Umbilical cord (tissue), 2 donors: Measurements from ENCODE around the gene LCAT. TPM values are rescaled to one million over a fixed set of nuclear protein-coding genes. Genes with fewer than 3 reads are reported as not detected.
A peak's percentile ranks its signal among the peaks of the same experiment; 100 is the strongest.

Experiments used
- DNase-seq: peaks from one replicate; pipeline ENCODE4 v3.0.0-alpha.2; 2015; ENCODE audit warnings: low spot score
- total RNA-seq: library from RNA; depleted of rRNA; stranded (reverse); fragments of >200 nt; gene quantifications from one replicate; pipeline ENCODE4 v1.2.3, GENCODE V29; 2014; ENCODE audit warnings: low replicate concordance; ENCODE audit not compliant: insufficient read depth

Gene LCAT
- total RNA-seq, 1 donor from 2014 or later: 22.1 TPM

- DNase-seq: peak; percentile 87
Observed at GRCh38 chr16:67910158-67910557, 33.8 kb downstream of the LCAT start.

- DNase-seq: no peak
Observed at GRCh38 chr16:67909056-67909742, 34.7 kb downstream of the LCAT start.

DNA sequence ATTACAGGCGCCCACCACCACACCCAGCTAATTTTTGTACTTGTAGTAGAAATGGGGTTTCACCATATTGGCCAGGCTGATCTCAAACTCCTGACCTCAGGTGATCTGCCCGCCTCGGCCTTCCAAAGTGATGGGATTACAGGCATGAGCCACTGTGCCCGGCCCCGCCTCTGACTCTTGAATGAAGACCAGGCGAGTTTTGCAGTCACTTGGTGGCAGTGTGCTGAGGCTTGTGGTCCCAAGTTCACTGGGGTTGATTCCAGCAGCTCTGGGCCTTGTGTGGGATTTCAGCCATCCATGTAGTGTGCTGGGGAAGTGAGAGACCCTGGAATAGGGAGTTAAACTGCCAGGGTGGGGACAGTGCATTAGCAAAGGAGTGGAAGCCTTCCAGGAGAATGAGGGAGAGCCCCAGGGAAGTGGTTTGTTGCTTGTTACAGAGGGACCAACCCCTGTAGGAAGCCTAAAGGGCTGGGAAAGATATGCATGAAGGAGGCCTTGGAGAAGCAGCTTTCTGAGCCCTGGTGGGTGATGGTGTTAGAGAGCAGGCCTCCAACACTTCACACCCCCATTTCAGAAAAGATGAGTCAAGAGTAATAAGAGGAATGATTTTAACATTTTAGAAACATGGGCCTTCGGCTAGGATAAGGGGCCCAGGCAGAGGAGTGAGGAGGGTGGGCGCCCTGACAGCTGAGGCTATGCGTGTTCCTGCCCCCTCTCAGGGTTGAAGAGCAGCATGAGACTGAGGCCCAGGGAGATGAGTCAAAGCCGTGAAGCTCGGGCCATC, 36.3 kb downstream of the LCAT start:
- DNase-seq: no peak

DNA sequence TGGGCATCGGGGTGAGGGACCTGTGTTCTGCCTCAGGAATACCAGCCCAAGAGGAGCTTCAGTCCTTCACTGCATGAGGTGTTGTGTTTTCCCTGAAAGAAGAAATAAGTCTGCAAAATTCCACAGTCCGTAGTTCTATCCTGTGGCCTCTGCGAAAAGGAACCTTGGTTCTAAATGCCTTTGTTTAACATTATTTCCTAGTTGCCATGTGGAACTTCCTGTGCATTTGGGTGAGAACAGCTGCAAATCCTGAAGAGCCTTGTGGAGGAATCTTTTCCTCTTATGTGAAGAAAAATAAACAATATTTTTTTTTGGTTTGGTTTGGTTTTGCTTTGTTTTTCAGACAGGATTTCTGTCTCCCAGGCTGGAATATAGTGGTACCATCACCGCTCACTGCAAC, 41.1 kb downstream of the LCAT start:
- no peak for DNase-seq

DNA sequence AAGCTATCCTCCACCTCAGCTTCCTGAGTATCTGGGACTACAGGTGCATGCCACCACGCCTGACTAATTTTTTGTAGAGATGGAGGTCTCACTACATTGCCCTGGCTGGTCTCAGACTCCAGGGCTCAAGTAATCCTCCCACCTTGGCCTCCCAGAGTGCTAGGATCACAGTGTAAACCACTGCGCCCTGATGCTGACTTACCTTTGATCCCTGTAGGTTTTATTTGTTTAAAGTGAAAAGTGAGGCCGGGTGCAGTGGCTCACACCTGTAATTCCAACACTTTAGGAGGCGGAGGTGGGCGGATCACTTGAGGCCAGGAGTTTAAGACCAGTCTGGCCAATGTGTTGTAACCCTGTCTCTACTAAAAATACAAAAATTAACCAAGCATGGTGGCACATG, 42.2 kb downstream of the LCAT start:
- no peak for DNase-seq

DNA sequence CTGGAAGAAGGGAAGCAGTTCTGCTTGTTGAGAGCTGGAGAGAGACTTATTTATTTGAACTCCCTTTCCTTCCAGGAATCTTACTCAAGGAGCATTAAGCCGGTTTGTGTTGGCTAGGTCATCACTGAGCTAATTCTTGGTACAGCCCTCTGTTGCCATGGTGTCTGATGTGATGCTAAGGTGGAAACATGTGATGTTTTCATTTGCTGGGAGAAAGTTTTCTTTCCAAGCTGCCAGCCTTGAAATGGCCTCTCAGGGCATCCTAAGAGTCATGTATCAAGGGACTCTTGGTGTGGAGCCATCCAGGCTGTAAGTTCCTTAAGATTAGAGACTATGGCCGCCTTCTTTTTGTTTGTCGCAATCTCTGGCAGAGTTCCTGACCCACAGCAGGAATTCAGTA, 46.7 kb downstream of the LCAT start:
- peak; percentile 50 for DNase-seq

DNA sequence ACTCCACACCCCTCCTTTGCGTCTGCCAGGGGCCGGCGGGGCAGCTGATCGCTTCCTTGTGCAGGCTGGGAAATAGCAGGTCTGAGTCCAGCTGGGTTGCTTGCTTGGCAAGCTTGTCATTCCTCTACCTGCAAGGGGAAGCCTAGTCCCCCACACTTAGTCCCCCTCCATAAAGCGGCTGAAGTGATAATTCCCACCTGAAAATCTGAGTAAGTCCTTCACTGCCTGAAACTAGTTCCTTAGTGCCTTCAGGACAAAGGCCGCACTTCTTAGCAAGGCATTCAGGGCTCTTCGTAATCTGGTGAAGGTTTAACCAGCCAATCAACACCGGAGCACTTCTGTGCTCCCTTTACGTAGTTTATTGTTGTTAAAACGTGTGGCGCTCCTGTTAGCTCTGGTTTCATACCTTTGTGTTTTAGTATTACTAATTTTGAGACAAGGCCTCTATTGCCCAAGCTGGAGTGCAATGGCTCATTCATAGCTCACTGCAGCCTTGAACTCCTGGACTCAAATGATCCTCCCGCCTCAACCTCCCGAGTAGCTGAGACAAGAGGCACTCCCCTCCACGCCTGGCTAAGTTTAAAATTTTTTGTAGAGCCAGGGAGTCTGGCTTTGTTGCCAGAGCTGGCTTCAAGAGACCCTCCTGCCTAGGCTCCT, 50.0 kb downstream of the LCAT start:
- no peak for DNase-seq

DNA sequence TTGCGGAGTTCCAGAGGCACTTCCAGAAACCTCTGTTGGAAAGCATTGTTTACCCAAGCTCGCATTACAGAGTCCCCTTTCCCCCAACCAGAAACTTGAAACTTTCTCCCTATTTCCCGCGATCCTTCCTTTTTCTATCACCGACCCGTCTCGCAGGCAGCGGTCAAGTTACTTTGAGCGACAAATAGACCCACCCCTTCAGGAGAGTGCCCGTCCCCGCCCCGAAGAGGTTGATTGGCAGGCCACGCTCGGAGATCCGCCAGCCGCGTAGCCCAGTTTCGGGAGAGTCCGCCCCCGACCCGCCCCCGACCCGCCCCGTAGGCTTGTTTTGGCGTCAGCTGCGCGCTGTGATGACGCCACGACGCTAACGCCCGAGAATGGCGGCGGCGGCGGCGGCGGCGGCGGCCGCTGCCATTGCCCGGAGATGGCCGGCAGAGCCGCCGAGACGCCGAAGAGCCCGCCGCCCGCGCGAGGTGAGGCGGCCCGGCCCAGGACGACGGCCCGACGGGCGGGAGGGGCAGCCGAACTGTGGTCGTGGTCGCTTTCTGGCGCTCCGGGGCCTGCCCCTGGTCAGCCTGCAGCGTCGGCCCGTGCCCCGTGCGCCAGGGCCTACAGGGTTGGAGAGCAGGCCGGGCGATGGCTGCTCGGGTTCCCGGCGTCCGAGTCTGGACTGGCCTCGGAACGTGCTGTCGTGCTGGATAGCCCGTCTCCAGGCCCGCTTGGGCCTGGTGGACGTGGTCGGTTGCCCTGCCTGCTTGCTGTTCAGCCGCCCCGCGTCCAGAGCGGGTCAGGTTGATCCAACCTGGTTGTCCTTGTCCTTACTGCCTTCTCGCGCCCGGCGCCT, 50.8 kb downstream of the LCAT start, which contains the start of gene PSKH1:
Gene PSKH1, plus strand, starts transcription at position 356 of the 844 bp plus-strand sequence. CDS start 15,496 bp downstream, outside the sequence.
- peak; percentile 98 for DNase-seq

DNA sequence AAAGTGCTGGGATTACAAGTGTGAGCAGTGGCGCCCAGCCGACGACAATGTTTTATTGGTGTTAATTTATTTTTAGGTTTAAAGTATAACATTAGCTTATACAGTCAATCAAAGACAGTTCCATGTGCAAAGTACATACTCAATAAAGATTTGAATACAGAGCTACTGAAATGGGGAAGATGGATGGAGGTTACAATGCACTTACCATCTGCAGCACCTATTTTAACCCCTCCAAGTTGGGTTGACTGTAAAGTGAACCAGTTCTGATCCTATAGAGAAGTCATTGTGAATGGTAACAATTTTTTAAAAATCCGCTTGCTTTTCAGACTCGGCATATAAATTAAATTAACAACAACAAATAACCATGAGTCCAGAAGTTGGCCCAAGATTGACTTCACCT, 51.5 kb downstream of the LCAT start:
- DNase-seq: no peak

Other genes starting within 250 kb of the LCAT start
- 14.0 TPM for gene GFOD2, start 224.8 kb downstream of the LCAT start, total RNA-seq
- gene RANBP10, start 137.6 kb downstream of the LCAT start, total RNA-seq: 2.4 TPM
- 0.24 TPM for gene TSNAXIP1, start 137.2 kb downstream of the LCAT start, total RNA-seq
- 32.3 TPM for gene THAP11, start 101.8 kb downstream of the LCAT start, total RNA-seq
- 112 TPM for gene NUTF2, start 97.2 kb downstream of the LCAT start, total RNA-seq
- 70.1 TPM for gene CENPT, start 96.4 kb downstream of the LCAT start, total RNA-seq
- gene EDC4, start 71.1 kb downstream of the LCAT start, total RNA-seq: 79.0 TPM
- not detected for gene NRN1L, start 59.2 kb downstream of the LCAT start, total RNA-seq
- gene PSKH1, start 50.9 kb downstream of the LCAT start, total RNA-seq: 11.3 TPM
- 0.48 TPM for gene CTRL, start 12.3 kb downstream of the LCAT start, total RNA-seq
- 29.9 TPM for gene PSMB10, start 7.3 kb downstream of the LCAT start, total RNA-seq
- 40.0 TPM for gene SLC12A4, start 24.5 kb upstream of the LCAT start, total RNA-seq
- gene DPEP3, start 36.4 kb upstream of the LCAT start, total RNA-seq: not detected
- 5.1 TPM for gene DPEP2, start 55.4 kb upstream of the LCAT start, total RNA-seq
- gene DPEP2NB, start 71.8 kb upstream of the LCAT start, total RNA-seq: not detected
- 12.3 TPM for gene DDX28, start 79.1 kb upstream of the LCAT start, total RNA-seq
- 5.8 TPM for gene DUS2, start 79.2 kb upstream of the LCAT start, total RNA-seq
- 22.6 TPM for gene NFATC3, start 141.2 kb upstream of the LCAT start, total RNA-seq